Astrocyte of the spinal cord (primary cell): ENCODE data around the gene ITGA1.

ENCODE experiments used
- DNase-seq: peaks from one replicate; pipeline ENCODE4 v3.0.0; 2011; ENCODE audit warnings: low read depth, low spot score
- H3K4me3 ChIP-seq: 2 replicates; pipeline ENCODE4 v1.5.1; 2011; ENCODE audit warnings: low read depth, mild to moderate bottlenecking, low read length, moderate library complexity
- in situ Hi-C: cut with HindIII; loops from 2 replicates; pipeline ENCODE4 v1.10.0; 2017; ENCODE audit warnings: low sequenced_read_pairs
- TF ChIP-seq, protein P1 (sequence below): IDR thresholded peaks from 2 replicates; pipeline ENCODE4 v1.5.1; 2012; ENCODE audit warnings: low read depth, mild to moderate bottlenecking, low read length, inconsistent platforms

Gene ITGA1

DNA sequence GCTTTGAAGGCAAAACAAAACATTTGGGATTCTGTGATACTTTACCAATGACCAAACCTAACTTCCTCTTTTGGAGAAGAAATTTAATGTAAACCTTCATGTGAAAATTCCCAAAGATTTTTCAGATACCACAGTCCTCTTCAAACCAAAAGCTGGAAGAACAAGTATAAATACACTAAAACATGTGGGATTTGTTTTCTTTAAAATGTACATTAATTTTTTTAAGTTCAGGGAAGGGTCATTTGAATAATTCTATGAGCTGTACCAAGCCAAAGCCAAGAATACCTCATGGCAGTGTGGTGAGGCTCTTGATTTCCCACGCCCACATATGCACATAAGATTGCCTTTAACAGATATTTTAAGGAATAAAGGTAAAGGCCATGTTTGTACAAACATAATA is 28.4 kb upstream of the ITGA1 start:
- TF ChIP-seq, protein P1, sequence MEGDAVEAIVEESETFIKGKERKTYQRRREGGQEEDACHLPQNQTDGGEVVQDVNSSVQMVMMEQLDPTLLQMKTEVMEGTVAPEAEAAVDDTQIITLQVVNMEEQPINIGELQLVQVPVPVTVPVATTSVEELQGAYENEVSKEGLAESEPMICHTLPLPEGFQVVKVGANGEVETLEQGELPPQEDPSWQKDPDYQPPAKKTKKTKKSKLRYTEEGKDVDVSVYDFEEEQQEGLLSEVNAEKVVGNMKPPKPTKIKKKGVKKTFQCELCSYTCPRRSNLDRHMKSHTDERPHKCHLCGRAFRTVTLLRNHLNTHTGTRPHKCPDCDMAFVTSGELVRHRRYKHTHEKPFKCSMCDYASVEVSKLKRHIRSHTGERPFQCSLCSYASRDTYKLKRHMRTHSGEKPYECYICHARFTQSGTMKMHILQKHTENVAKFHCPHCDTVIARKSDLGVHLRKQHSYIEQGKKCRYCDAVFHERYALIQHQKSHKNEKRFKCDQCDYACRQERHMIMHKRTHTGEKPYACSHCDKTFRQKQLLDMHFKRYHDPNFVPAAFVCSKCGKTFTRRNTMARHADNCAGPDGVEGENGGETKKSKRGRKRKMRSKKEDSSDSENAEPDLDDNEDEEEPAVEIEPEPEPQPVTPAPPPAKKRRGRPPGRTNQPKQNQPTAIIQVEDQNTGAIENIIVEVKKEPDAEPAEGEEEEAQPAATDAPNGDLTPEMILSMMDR: no peak
- in situ Hi-C loops: no loop called here
- DNase-seq: no peak
- H3K4me3 ChIP-seq: no peak overlapping the region

DNA sequence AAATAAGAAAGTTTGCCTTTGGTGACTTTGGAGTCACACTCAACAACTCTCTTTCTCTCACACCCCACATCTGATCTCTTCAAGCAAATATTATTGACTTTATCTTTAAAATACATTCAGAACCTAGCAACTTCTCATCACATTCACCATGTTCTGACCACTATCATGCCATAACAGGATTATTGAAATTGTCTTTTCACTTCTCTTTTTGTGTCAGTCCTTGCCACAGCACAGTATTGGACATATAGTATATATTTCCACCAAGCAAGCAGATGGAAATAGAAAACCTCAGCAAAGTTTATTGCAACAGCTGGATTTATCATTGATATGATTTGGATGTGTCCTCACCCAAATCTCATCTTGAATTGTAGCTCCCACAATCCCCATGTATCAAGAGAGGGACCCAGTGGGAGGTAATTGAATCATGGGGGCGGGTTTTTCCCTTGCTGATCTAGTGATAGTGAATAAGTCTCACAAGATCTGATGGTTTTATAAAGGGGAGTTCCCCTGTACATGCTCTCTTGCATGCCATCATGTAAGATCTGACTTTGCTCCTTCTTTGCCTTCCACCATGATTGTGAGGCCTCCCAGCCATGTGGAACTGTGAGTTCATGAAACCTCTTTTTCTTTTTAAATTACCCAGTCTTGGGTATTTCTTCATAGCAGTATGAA is 26.9 kb upstream of the ITGA1 start:
- H3K4me3 ChIP-seq: no peak overlapping the region
- in situ Hi-C loops: no loop called here
- DNase-seq: no peak
- TF ChIP-seq, protein P1: no peak

DNA sequence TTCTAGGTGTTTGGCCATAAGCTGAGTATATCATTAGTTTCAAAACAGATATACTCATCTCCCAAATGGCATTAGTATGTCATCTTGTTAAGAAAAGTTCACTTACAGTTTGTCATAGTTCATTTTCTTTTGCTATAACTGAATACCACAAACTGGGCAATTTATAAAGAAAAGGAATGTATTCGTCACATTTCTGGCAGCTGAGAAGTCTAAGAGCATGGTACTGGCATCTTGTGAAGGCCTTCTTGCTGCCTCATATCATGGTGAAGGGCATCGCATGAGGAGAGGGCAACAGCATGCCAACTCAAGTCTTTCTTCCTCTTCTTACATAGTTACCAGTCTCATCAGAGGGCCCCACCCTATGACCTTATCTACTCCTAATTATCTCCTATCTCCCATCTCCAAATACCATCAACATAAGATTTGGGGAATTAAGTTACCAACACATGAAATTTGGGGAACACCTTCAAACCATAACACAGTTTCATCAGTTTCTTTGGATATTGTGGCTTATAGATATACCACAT is 20.4 kb upstream of the ITGA1 start:
- DNase-seq: no peak
- H3K4me3 ChIP-seq: no peak overlapping the region
- in situ Hi-C loops: no loop called here
- TF ChIP-seq, protein P1: no peak

DNA sequence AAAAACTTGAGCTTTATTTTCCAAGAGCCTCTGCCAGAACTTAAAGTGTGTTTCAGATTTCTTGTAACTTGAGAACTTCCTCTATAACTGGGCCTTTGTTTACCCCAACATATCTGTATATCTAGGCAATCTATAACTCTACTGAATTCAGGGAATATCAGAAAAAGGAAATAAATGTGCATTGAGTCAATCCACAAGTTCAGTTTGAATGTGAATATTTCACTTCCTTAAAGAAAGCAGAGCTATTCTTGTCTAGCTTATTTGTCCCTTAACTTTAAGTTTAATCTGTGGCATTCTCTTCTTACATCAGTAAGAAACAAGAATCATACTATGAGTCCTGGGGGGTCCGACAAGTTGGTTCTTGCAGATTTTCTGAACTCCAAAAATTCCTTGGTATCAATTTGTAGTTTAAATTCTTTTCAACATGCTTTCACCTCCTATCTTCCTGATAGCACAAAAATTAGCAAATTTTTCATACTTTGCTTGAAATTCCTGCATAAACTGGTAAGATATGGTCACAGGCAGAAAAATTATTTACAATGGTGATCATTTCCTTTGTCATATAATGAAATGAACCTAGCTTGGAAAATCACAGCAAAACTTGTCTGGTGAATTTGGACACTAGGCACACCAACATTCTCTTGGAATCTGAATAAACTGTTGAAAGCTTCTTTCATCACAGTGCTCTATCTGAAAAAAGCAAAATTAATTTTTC is 19.8 kb upstream of the ITGA1 start:
- DNase-seq: no peak
- TF ChIP-seq, protein P1: no peak
- no peak overlapping the region for H3K4me3 ChIP-seq
- in situ Hi-C loops: no loop called here

DNA sequence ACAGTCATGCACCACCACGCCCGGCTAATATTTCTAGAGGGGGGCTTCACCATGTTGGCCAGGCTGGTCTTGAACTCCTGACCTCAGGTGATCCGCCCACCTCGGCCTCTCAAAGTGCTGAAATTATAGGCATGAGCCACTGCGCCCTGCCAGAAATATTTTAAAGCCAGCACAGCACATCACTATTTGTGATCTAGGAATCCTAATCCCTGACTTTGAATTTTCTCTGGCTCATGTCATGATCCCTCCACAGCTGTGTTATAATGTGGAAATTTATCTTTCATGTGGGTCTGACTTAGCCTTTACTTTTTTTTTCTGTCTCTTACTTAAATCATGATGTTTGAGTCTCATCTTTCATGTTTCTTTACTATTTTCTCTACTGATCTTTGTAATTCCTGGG is 18.7 kb upstream of the ITGA1 start:
- DNase-seq: no peak
- no peak overlapping the region for H3K4me3 ChIP-seq
- in situ Hi-C loops: no loop called here
- TF ChIP-seq, protein P1: no peak

DNA sequence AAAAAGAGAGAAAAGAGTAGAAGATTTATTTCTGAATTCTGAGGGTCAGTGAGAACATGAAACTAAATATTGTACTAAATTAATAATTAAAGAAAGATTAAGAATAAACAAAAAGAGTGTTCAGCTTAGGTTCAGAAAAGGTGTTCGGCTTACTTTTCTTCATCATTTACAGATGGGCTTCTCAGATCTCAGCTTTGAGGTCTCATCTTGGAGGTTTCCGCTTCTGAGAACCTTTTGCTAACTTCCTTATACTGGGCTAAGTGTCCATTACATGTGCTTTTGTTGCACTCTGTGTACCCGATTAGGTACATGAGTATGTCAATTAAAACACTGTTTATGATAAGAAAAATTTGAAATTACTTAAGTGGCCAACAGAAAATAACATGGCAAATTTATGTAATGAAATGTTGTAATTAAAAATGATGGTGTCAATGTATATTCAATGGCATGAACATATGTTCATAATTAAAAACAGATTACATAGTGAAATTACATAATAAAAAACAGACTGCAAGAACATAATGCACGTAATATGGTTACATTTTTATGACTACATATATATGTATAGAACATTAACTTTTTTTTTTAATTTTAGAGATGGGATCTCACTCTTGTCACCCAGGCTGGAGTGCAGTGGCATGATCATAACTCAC is 17.3 kb upstream of the ITGA1 start:
- TF ChIP-seq, protein P1: no peak
- H3K4me3 ChIP-seq: no peak overlapping the region
- in situ Hi-C loops: no loop called here
- DNase-seq: no peak
